ENCODE measurements around the gene NME7. TPM values are rescaled to one million over a fixed set of nuclear protein-coding genes. Genes with fewer than 3 reads are reported as not detected.
A peak's percentile ranks its signal among the peaks of the same experiment; 100 is the strongest.

Gene NME7
- polyA plus RNA-seq, 4 donors, result 2.2 to 18.8 (median 8.8) TPM

DNA sequence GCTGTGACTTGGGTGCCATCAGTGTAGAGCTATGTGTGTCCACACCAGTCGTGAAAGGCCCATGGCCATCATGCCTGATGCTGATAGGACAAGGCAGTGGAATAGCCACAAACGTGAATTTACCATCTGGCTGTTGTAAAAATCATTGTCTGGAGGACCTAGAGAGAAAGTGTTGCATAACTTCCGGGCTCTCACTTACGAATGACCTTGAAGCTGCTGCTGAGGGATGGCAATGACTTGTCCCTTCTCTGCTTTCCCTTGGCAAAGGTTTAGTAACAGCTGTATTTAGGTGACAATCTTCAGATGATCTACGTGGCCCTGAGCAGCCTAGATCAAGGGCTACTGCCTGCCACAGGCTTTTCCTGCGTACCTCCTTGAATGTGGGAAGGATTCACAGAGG, 255.4 kb downstream of the NME7 start:
- Histone ChIP-seq H3K4me3 (ENCODE audit: low read depth in 1 of 3, low read length in 3 of 3) (no peak overlapping the region), H3K27ac (ENCODE audit: low read depth in 1 of 3, low read length in 2 of 3) (peak overlapping the region; percentile 20 to 85 (median 72)), H3K4me1 (ENCODE audit: control insufficient read depth in 3 of 3, insufficient read depth in 2 of 3, low read depth in 1 of 3, low read length in 2 of 3) (peaks cover 0 to 42% (median 4%) of the 10 kb centered on the region in 3 donors), H3K9me3 (ENCODE audit: control insufficient read depth in 2 of 2, insufficient read depth in 1 of 2, low read depth in 1 of 2, low read length in 1 of 2) (no peaks in the 10 kb centered on the region), H3K36me3 (ENCODE audit: control insufficient read depth in 3 of 3, insufficient read depth in 2 of 3, low read depth in 1 of 3, low read length in 3 of 3) (peaks cover 0 to 51% (median 11%) of the 10 kb centered on the region in 3 donors), H3K27me3 (ENCODE audit: control insufficient read depth in 3 of 3, insufficient read depth in 3 of 3, low read length in 3 of 3) (no peaks in the 10 kb centered on the region)
- WGBS, 3 donors, result 13 to 51% (median 30%) methylated on average over 6 of the region's 6 CpGs
- peak; percentile 60 to 65 for DNase-seq
- no peak for FAIRE-seq

DNA sequence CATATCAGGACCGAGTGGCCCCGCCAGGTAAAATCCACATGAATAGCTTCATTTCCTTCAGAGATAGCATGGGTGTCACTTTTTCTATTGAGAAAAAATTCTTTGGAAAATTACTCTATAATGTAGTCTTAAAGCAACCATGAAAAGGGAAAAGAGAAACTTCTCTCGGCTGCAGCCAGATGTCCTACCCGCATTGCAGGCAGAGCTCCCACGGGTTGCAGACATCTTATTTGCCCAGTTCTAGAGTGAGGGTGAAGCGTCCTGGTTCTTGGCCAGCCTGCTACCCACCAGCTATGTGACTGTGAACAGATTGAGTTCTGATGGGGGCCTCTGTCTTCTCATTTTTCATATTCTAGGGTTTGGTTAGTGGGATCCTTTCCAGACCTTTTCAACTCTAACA, 256.1 kb downstream of the NME7 start:
- peaks cover 0 to 49% (median 11%) of the 10 kb centered on the region in 3 donors for H3K36me3 ChIP-seq (ENCODE audit: control insufficient read depth in 3 of 3, insufficient read depth in 2 of 3, low read depth in 1 of 3, low read length in 3 of 3)
- H3K4me1 ChIP-seq (ENCODE audit: control insufficient read depth in 3 of 3, insufficient read depth in 2 of 3, low read depth in 1 of 3, low read length in 2 of 3), result peaks cover 0 to 39% (median 4%) of the 10 kb centered on the region in 3 donors
- DNase-seq, result no peak
- no peak for FAIRE-seq
- H3K4me3 ChIP-seq (ENCODE audit: low read depth in 1 of 3, low read length in 3 of 3), result peak overlapping the region in 1 of 3 donors; percentile 39
- peak overlapping the region; percentile 72 to 93 (median 76) for H3K27ac ChIP-seq (ENCODE audit: low read depth in 1 of 3, low read length in 2 of 3)
- 21 to 59% (median 42%) methylated on average over 6 of the region's 6 CpGs for WGBS, 3 donors
- no peaks in the 10 kb centered on the region for H3K27me3 ChIP-seq (ENCODE audit: control insufficient read depth in 3 of 3, insufficient read depth in 3 of 3, low read length in 3 of 3)
- no peaks in the 10 kb centered on the region for H3K9me3 ChIP-seq (ENCODE audit: control insufficient read depth in 2 of 2, insufficient read depth in 1 of 2, low read depth in 1 of 2, low read length in 1 of 2)

DNA sequence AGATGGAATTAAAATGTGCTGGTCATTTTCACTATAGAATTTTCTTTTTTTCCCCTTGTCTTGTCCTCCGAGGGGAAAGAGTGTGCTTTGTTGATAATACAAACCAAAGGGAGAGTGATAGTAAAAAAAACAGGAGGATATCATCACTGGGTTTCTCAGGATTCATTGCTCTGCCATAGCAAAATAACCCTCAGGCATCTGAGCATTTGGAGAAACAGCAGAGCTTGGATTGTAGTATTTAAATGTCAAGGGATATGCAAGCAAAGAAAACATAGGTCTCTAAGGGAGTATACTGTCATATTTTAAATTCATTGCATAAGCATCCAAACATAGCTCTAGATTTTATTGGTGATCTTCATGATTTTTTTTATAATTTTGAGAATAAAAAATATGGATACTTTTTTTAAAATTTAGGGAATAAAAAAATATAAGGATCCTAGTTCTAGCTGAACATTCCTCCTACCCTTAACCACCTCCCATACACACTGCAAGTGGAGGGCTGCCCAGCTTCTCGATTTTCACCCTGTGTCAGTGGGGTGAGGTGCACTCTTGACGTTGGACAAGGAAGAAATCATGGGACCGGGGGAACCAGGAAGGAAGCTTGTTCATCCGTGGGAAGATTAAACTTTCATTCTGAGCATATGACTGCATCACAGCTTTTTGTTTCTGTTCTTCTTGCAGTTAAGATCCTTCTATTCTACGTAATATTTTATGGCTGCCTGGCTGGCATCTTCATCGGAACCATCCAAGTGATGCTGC, 256.7 kb downstream of the NME7 start:
- no peaks in the 10 kb centered on the region for H3K9me3 ChIP-seq (ENCODE audit: control insufficient read depth in 2 of 2, insufficient read depth in 1 of 2, low read depth in 1 of 2, low read length in 1 of 2)
- peaks cover 0 to 43% (median 11%) of the 10 kb centered on the region in 3 donors for H3K36me3 ChIP-seq (ENCODE audit: control insufficient read depth in 3 of 3, insufficient read depth in 2 of 3, low read depth in 1 of 3, low read length in 3 of 3)
- peak in 1 of 2 donors; percentile 52 for DNase-seq
- 10 to 32% (median 27%) methylated on average over 7 of the region's 7 CpGs for WGBS, 3 donors
- H3K27me3 ChIP-seq (ENCODE audit: control insufficient read depth in 3 of 3, insufficient read depth in 3 of 3, low read length in 3 of 3), result no peaks in the 10 kb centered on the region
- peaks cover 0 to 33% (median 3%) of the 10 kb centered on the region in 3 donors for H3K4me1 ChIP-seq (ENCODE audit: control insufficient read depth in 3 of 3, insufficient read depth in 2 of 3, low read depth in 1 of 3, low read length in 2 of 3)
- peak overlapping the region; percentile 92 to 99 (median 93) for H3K27ac ChIP-seq (ENCODE audit: low read depth in 1 of 3, low read length in 2 of 3)
- no peak for FAIRE-seq
- peak overlapping the region in 2 of 3 donors; percentile 79 to 97 for H3K4me3 ChIP-seq (ENCODE audit: low read depth in 1 of 3, low read length in 3 of 3)

DNA sequence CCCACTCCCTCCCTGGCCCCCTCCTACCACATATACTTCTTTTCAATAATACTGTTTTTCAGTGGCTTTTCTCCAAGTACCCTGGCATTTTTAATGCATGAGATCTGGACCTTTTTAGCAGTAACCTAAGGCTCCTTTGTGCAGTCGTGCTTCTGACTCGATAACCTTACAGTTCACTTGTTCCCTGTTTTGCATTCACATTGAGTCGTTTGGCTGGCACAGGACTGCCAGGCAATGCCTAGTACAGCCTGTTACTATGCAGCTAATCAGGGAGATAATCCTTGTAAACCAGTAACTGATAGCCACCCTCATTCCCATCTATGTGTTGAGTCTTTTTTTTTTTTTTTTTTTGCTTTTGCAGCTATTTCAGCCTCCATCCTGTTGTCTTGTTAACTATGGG, 257.4 kb downstream of the NME7 start:
- peaks cover 1 to 31% (median 2%) of the 10 kb centered on the region in 3 donors for H3K4me1 ChIP-seq (ENCODE audit: control insufficient read depth in 3 of 3, insufficient read depth in 2 of 3, low read depth in 1 of 3, low read length in 2 of 3)

DNA sequence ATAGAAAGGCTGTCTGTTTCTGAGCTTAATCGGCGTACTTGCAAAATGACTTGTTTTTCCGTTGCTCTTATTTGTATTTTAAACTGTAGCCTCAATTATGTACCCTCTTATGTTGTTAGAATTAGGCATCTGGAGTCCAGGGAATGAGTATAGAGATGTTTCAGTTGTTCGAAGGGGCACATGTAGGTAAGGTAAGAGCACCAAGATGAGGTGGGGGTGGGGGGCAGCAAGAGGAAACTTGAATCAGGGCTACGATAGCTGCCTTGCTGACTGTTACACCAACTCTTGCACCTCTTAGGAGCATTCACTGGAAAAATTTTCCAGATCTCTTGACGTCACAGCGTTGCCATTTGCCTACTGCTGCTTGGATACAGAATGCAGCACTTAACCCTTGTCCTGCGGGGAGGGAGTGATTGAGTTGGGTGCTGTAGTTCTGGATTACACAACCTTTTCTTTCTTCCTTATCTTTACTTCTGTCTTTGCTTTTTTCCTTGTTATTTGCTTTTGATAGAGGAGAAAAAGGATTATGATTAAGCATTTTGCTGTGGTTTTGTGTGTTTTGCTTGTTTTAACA, 257.9 kb downstream of the NME7 start:
- Histone ChIP-seq H3K4me1 (ENCODE audit: control insufficient read depth in 3 of 3, insufficient read depth in 2 of 3, low read depth in 1 of 3, low read length in 2 of 3) (peaks cover 2 to 33% (median 3%) of the 10 kb centered on the region in 3 donors), H3K27ac (ENCODE audit: low read depth in 1 of 3, low read length in 2 of 3) (peak overlapping the region; percentile 92 to 99 (median 93)), H3K9me3 (ENCODE audit: control insufficient read depth in 2 of 2, insufficient read depth in 1 of 2, low read depth in 1 of 2, low read length in 1 of 2) (no peaks in the 10 kb centered on the region), H3K27me3 (ENCODE audit: control insufficient read depth in 3 of 3, insufficient read depth in 3 of 3, low read length in 3 of 3) (no peaks in the 10 kb centered on the region), H3K36me3 (ENCODE audit: control insufficient read depth in 3 of 3, insufficient read depth in 2 of 3, low read depth in 1 of 3, low read length in 3 of 3) (peaks cover 0 to 31% (median 11%) of the 10 kb centered on the region in 3 donors), H3K4me3 (ENCODE audit: low read depth in 1 of 3, low read length in 3 of 3) (peak overlapping the region in 2 of 3 donors; percentile 79 to 97)
- WGBS, 3 donors, result 9 to 36% (median 24%) methylated on average over 8 of the region's 8 CpGs
- no peak for FAIRE-seq
- DNase-seq, result peak; percentile 95 to 97

More for the DNA sequence above, 257.4 kb downstream of the NME7 start:
- peak; percentile 53 to 77 for DNase-seq
- H3K27me3 ChIP-seq (ENCODE audit: control insufficient read depth in 3 of 3, insufficient read depth in 3 of 3, low read length in 3 of 3), result no peaks in the 10 kb centered on the region
- H3K4me3 ChIP-seq (ENCODE audit: low read depth in 1 of 3, low read length in 3 of 3), result peak overlapping the region in 2 of 3 donors; percentile 79 to 97
- FAIRE-seq, result no peak
- peak overlapping the region; percentile 92 to 99 (median 93) for H3K27ac ChIP-seq (ENCODE audit: low read depth in 1 of 3, low read length in 2 of 3)
- H3K9me3 ChIP-seq (ENCODE audit: control insufficient read depth in 2 of 2, insufficient read depth in 1 of 2, low read depth in 1 of 2, low read length in 1 of 2), result no peaks in the 10 kb centered on the region
- peaks cover 0 to 37% (median 11%) of the 10 kb centered on the region in 3 donors for H3K36me3 ChIP-seq (ENCODE audit: control insufficient read depth in 3 of 3, insufficient read depth in 2 of 3, low read depth in 1 of 3, low read length in 3 of 3)
- WGBS, 3 donors, result 0 to 26% (median 20%) methylated on average over 3 of the region's 3 CpGs

DNA sequence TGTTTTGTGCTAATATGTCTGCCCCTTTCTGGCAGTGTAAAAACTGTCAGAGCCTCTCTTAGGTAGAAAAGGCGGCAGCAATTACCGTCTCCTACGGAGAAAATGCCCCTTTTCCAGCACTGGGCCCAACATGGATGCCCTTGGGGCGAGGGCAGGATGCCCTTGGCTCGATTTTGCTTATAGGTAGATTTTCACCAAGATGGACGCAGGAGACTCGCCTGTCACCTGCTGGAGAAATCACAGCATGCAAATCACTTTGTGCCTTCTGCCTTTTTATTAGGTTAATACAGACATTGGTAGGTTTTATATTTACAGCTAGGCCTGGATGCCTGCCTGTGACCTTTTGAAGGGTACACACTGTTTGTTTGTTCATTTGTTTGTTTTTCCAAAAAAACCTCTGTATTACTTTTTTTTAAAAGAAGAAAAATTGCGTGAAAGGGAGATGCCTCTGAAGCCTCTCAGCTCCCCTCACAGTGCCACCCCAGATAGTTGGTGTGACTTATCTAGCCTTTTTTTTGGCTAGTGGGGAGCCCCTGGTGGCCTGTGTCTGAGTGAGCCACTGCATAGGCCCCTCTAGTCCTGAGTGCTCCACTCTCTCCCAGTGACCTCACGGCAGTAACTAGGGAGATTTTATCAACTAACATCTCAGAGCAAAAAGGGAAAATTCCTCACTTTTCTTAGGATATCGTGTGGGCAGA, 258.6 kb downstream of the NME7 start:
- H3K27me3 ChIP-seq (ENCODE audit: control insufficient read depth in 3 of 3, insufficient read depth in 3 of 3, low read length in 3 of 3), result no peaks in the 10 kb centered on the region
- no peaks in the 10 kb centered on the region for H3K9me3 ChIP-seq (ENCODE audit: control insufficient read depth in 2 of 2, insufficient read depth in 1 of 2, low read depth in 1 of 2, low read length in 1 of 2)
- H3K4me1 ChIP-seq (ENCODE audit: control insufficient read depth in 3 of 3, insufficient read depth in 2 of 3, low read depth in 1 of 3, low read length in 2 of 3), result peaks cover 4 to 36% (median 5%) of the 10 kb centered on the region in 3 donors
- H3K36me3 ChIP-seq (ENCODE audit: control insufficient read depth in 3 of 3, insufficient read depth in 2 of 3, low read depth in 1 of 3, low read length in 3 of 3), result peaks cover 0 to 29% (median 11%) of the 10 kb centered on the region in 3 donors
- FAIRE-seq, result no peak
- peak; percentile 72 to 77 for DNase-seq
- H3K27ac ChIP-seq (ENCODE audit: low read depth in 1 of 3, low read length in 2 of 3), result peak overlapping the region; percentile 92 to 99 (median 93)
- peak overlapping the region; percentile 35 to 97 (median 79) for H3K4me3 ChIP-seq (ENCODE audit: low read depth in 1 of 3, low read length in 3 of 3)
- WGBS, 3 donors, result 13 to 67% (median 53%) methylated on average over 10 of the region's 10 CpGs

DNA sequence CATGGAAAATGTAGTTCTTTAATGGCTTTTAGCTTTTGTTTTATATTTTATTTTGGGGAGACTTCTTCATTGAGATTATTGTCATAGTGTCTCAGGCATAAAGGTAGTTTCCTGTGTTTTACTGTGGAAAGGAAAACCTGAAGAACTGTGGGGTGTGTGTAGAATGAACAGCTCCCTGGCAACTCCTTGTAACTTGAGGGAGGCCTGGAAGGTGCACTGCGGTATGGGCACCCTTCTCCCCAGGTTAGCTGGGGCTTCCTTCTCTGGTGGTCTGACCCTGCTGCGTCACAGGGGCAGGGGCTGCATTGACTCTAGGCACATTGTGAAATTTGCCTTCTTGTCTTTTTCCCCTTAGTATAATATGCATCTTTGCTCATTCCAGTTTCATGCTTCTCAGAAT, 259.4 kb downstream of the NME7 start:
- no peaks in the 10 kb centered on the region for H3K27me3 ChIP-seq (ENCODE audit: control insufficient read depth in 3 of 3, insufficient read depth in 3 of 3, low read length in 3 of 3)
- H3K36me3 ChIP-seq (ENCODE audit: control insufficient read depth in 3 of 3, insufficient read depth in 2 of 3, low read depth in 1 of 3, low read length in 3 of 3), result peaks cover 0 to 21% (median 11%) of the 10 kb centered on the region in 3 donors
- H3K27ac ChIP-seq (ENCODE audit: low read depth in 1 of 3, low read length in 2 of 3), result peak overlapping the region; percentile 92 to 99 (median 93)
- WGBS, 3 donors, result 11 to 61% (median 38%) methylated on average over 2 of the region's 2 CpGs
- H3K4me1 ChIP-seq (ENCODE audit: control insufficient read depth in 3 of 3, insufficient read depth in 2 of 3, low read depth in 1 of 3, low read length in 2 of 3), result peaks cover 2 to 37% (median 5%) of the 10 kb centered on the region in 3 donors
- no peaks in the 10 kb centered on the region for H3K9me3 ChIP-seq (ENCODE audit: control insufficient read depth in 2 of 2, insufficient read depth in 1 of 2, low read depth in 1 of 2, low read length in 1 of 2)
- H3K4me3 ChIP-seq (ENCODE audit: low read depth in 1 of 3, low read length in 3 of 3), result peak overlapping the region; percentile 35 to 97 (median 79)
- peak in 1 of 2 donors; percentile 54 for DNase-seq
- FAIRE-seq, result no peak

Data from small intestine (tissue), 7 donors.